ENCODE data around the gene PCSK6. TPM values are rescaled to one million over a fixed set of nuclear protein-coding genes. Genes with fewer than 3 reads are reported as not detected.

Gene PCSK6
- total RNA-seq, 3 donors from 2014 or later (not counting 1 experiment from before 2014, with no cell fraction given): 1.5 to 2.4 (median 2.4) TPM

DNA sequence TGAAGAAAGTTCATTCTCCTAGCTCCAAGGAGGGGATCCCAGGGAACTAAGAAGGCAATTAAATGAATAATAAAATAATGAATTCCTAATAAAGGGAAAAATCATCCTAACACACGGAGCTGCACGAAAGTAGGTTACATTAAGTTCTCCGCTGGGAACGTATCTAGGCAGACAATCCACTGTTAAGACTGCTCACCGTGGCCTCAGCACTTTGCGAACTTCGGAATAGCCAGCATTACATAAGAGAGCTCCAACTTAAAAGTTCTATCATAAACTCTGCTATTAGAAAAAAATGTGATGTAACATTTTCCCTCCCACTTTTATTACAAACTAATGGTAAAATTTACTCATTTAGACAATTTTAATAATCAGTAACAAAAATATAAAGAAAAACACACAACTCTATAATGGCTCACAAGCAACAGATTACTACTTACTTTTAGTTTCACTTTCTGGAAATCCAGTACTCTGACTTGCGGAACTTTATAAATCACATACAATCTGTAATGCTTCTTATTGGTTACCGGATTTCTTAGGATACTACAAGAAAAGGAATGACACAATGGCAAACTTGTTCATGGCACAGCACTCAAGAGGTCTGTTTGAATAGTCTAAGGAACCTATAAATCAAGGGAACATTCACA lies 202.9 kb downstream of the PCSK6 start:
- Histone ChIP-seq H3K4me3 (ENCODE audit: low read length) (no peak overlapping the region), H3K27me3 (ENCODE audit: control insufficient read depth, insufficient read depth, low read length) (no peaks in the 10 kb centered on the region), H3K4me1 (ENCODE audit: control insufficient read depth, insufficient read depth, low read length) (peaks cover 4% of the 10 kb centered on the region), H3K9me3 (ENCODE audit: control insufficient read depth, insufficient read depth, low read length) (no peaks in the 10 kb centered on the region), H3K36me3 (ENCODE audit: control insufficient read depth, insufficient read depth, low read length) (peaks cover 70% of the 10 kb centered on the region), H3K27ac (ENCODE audit: low read length) (no peak overlapping the region)
- Mint-ChIP-seq H3K36me3 (peaks cover 12% of the 10 kb centered on the region), H3K4me1 (peaks cover 10 to 18% of the 10 kb centered on the region in 2 donors), H3K27me3 (ENCODE audit: low read depth in 2 of 2) (no peaks in the 10 kb centered on the region), H3K27ac (peak overlapping the region; percentile 34 to 45), H3K9me3 (no peaks in the 10 kb centered on the region), H3K4me3 (no peak overlapping the region)
- 91% methylated on average over 9 of the region's 9 CpGs for WGBS (ENCODE audit: insufficient coverage)
- ATAC-seq (no peak), DNase-seq (no peak)
- TF ChIP-seq, protein P1, sequence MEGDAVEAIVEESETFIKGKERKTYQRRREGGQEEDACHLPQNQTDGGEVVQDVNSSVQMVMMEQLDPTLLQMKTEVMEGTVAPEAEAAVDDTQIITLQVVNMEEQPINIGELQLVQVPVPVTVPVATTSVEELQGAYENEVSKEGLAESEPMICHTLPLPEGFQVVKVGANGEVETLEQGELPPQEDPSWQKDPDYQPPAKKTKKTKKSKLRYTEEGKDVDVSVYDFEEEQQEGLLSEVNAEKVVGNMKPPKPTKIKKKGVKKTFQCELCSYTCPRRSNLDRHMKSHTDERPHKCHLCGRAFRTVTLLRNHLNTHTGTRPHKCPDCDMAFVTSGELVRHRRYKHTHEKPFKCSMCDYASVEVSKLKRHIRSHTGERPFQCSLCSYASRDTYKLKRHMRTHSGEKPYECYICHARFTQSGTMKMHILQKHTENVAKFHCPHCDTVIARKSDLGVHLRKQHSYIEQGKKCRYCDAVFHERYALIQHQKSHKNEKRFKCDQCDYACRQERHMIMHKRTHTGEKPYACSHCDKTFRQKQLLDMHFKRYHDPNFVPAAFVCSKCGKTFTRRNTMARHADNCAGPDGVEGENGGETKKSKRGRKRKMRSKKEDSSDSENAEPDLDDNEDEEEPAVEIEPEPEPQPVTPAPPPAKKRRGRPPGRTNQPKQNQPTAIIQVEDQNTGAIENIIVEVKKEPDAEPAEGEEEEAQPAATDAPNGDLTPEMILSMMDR (IDR thresholded peaks at IDR 0.05): no peak
- intact Hi-C loops (cut with micrococcal nuclease): no loop called here

DNA sequence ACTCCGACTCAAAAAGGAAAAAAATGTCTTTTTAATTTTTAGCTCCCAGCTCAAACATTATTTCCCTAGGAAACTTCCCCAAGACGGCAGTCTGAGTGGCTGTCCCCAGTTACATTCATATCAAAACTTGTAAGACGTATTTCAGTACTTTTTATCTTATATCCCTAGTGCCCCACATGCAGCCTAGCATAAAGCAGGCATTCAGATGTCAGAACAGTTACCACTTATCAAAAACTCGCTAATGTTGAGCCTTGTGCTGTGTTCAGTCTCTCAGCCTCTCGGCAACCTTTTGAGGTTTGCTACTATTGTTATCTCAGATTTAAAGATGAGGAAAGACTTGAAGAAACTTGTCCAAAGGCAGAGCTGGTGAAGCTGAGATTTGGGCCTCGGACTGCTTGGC lies 205.6 kb downstream of the PCSK6 start:
- H3K27me3 Mint-ChIP-seq (ENCODE audit: low read depth in 2 of 2): no peaks in the 10 kb centered on the region
- intact Hi-C loops (cut with micrococcal nuclease): no loop called here
- H3K4me3 Mint-ChIP-seq: no peak overlapping the region
- H3K4me1 ChIP-seq (ENCODE audit: control insufficient read depth, insufficient read depth, low read length): peaks cover 4% of the 10 kb centered on the region
- no peak for ATAC-seq
- no peak overlapping the region for H3K27ac Mint-ChIP-seq
- TF ChIP-seq, protein P1 (IDR thresholded peaks at IDR 0.05): no peak
- no peak overlapping the region for H3K27ac ChIP-seq (ENCODE audit: low read length)
- H3K4me3 ChIP-seq (ENCODE audit: low read length): no peak overlapping the region
- no peaks in the 10 kb centered on the region for H3K27me3 ChIP-seq (ENCODE audit: control insufficient read depth, insufficient read depth, low read length)
- DNase-seq: no peak
- WGBS (ENCODE audit: insufficient coverage): 86% methylated on average over 6 of the region's 6 CpGs
- peaks cover 15% of the 10 kb centered on the region for H3K36me3 Mint-ChIP-seq
- H3K36me3 ChIP-seq (ENCODE audit: control insufficient read depth, insufficient read depth, low read length): peaks cover 78% of the 10 kb centered on the region
- no peaks in the 10 kb centered on the region for H3K9me3 ChIP-seq (ENCODE audit: control insufficient read depth, insufficient read depth, low read length)
- peaks cover 5 to 7% of the 10 kb centered on the region in 2 donors for H3K4me1 Mint-ChIP-seq
- H3K9me3 Mint-ChIP-seq: no peaks in the 10 kb centered on the region

DNA sequence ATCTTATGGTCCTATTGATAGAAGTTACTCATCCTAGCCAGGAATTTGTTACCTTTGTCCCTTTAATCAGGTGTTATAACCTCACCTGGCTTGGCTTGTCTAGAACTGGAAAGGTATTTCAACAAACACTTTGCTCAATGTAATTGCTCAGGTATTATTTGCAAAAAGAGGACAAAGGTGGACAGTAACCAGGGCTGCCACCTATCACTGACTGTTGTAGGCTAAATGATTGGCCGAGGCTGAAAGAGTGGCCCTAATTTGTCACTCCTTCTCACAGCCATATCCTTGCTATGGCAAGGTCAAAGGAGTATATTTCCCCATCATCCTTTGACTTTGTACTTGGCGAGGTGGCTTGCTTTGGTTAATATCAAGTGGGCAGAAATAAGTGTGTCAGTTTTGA lies 209.5 kb downstream of the PCSK6 start:
- intact Hi-C loops (cut with micrococcal nuclease): no loop called here
- no peaks in the 10 kb centered on the region for H3K27me3 Mint-ChIP-seq (ENCODE audit: low read depth in 2 of 2)
- H3K9me3 Mint-ChIP-seq: no peaks in the 10 kb centered on the region
- peaks cover 56% of the 10 kb centered on the region for H3K36me3 ChIP-seq (ENCODE audit: control insufficient read depth, insufficient read depth, low read length)
- peaks cover 17% of the 10 kb centered on the region for H3K36me3 Mint-ChIP-seq
- TF ChIP-seq, protein P1 (IDR thresholded peaks at IDR 0.05): no peak
- H3K27me3 ChIP-seq (ENCODE audit: control insufficient read depth, insufficient read depth, low read length): no peaks in the 10 kb centered on the region
- peaks cover 15 to 16% of the 10 kb centered on the region in 2 donors for H3K4me1 Mint-ChIP-seq
- no peaks in the 10 kb centered on the region for H3K9me3 ChIP-seq (ENCODE audit: control insufficient read depth, insufficient read depth, low read length)
- ATAC-seq: no peak
- DNase-seq: no peak
- peaks cover 20% of the 10 kb centered on the region for H3K4me1 ChIP-seq (ENCODE audit: control insufficient read depth, insufficient read depth, low read length)
- H3K4me3 ChIP-seq (ENCODE audit: low read length): no peak overlapping the region
- 100% methylated on average over 1 of the region's 2 CpGs for WGBS (ENCODE audit: insufficient coverage)
- no peak overlapping the region for H3K4me3 Mint-ChIP-seq
- peak overlapping the region in 1 of 2 donors; percentile 21 for H3K27ac Mint-ChIP-seq
- H3K27ac ChIP-seq (ENCODE audit: low read length): no peak overlapping the region
